ENCODE measurements around the gene CALHM6.

Gene CALHM6

GRCh38 chr6:116461331-116461931, at the start of gene CALHM6:
Gene CALHM6 (plus strand): TSS chr6:116461375. CDS start chr6:116461930, 555 bp downstream.
- no peak for DNase-seq (ENCODE audit: low read depth in 3 of 3)

GRCh38 chr6:116412270-116412669, 48.9 kb upstream of the CALHM6 start:
- no peak for DNase-seq (ENCODE audit: low read depth in 3 of 3)

GRCh38 chr6:116413357-116413756, 47.8 kb upstream of the CALHM6 start:
- DNase-seq (ENCODE audit: low read depth in 3 of 3) = no peak

GRCh38 chr6:116417661-116418060, 43.5 kb upstream of the CALHM6 start:
- no peak for DNase-seq (ENCODE audit: low read depth in 3 of 3)

GRCh38 chr6:116419069-116419786, 41.9 kb upstream of the CALHM6 start:
- DNase-seq (ENCODE audit: low read depth in 3 of 3) = no peak

- no peak for DNase-seq (ENCODE audit: low read depth in 3 of 3)
These were observed 40.8 kb upstream of the CALHM6 start for GRCh38 chr6:116420341-116420740.

GRCh38 chr6:116422238-116422637, 38.9 kb upstream of the CALHM6 start:
- no peak for DNase-seq (ENCODE audit: low read depth in 3 of 3)

- no peak for DNase-seq (ENCODE audit: low read depth in 3 of 3)
These were observed 37.2 kb upstream of the CALHM6 start for GRCh38 chr6:116424001-116424400.

GRCh38 chr6:116426551-116426950, 34.6 kb upstream of the CALHM6 start:
- no peak for DNase-seq (ENCODE audit: low read depth in 3 of 3)

- DNase-seq (ENCODE audit: low read depth in 3 of 3) = no peak
These were observed 32.1 kb upstream of the CALHM6 start for GRCh38 chr6:116429111-116429510.

GRCh38 chr6:116430860-116431259, 30.3 kb upstream of the CALHM6 start:
- no peak for DNase-seq (ENCODE audit: low read depth in 3 of 3)

- DNase-seq (ENCODE audit: low read depth in 3 of 3) = no peak
These were observed 29.1 kb upstream of the CALHM6 start for GRCh38 chr6:116431964-116432595.

GRCh38 chr6:116433206-116433712, 27.9 kb upstream of the CALHM6 start:
- DNase-seq (ENCODE audit: low read depth in 3 of 3) = no peak

- no peak for DNase-seq (ENCODE audit: low read depth in 3 of 3)
These were observed 27.0 kb upstream of the CALHM6 start for GRCh38 chr6:116434056-116434725.

- no peak for DNase-seq (ENCODE audit: low read depth in 3 of 3)
These were observed 24.6 kb upstream of the CALHM6 start for GRCh38 chr6:116436586-116436985.

- DNase-seq (ENCODE audit: low read depth in 3 of 3) = no peak
These were observed 23.5 kb upstream of the CALHM6 start for GRCh38 chr6:116437656-116438055.

- no peak for DNase-seq (ENCODE audit: low read depth in 3 of 3)
These were observed 22.4 kb upstream of the CALHM6 start for GRCh38 chr6:116438590-116439448.

- DNase-seq (ENCODE audit: low read depth in 3 of 3) = no peak
These were observed 21.6 kb upstream of the CALHM6 start for GRCh38 chr6:116439522-116440051.

GRCh38 chr6:116443105-116443504, 18.1 kb upstream of the CALHM6 start:
- DNase-seq (ENCODE audit: low read depth in 3 of 3) = no peak

GRCh38 chr6:116444092-116444491, 17.1 kb upstream of the CALHM6 start:
- no peak for DNase-seq (ENCODE audit: low read depth in 3 of 3)

GRCh38 chr6:116444575-116444974, 16.6 kb upstream of the CALHM6 start:
- DNase-seq (ENCODE audit: low read depth in 3 of 3) = no peak
